ENCODE results near the gene CXCL17.
"Not testable (repeated sequence)": the region's sequence is repeated elsewhere in the genome, so short reads cannot be mapped to it uniquely, and the experiment has no call there.

CXCL17 gene, protein sequence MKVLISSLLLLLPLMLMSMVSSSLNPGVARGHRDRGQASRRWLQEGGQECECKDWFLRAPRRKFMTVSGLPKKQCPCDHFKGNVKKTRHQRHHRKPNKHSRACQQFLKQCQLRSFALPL

DNA sequence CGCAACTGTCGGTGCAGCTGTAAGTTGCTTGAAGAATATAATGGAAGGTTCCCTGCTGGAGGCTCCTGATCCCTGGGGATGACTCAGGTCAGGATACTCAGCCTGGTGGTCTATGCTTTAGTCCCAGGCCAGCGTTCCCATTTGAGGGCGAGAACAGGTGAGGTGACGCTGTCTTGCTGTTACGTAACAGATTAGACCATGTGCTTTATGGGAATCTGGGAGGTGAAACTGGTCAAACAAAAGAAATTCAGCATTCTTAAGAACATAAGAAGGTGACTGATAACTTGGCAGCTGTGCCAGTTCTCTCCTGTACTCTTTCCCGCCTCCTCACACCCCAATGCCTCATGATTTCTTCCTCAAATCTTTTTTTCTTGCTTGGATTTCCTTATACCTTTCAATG, at the start of gene CXCL17:
Gene CXCL17 (minus strand): TSS at position 114 of the 400 bp plus-strand sequence. CDS start 114 bp downstream, outside the sequence.
- no peak for DNase-seq (ENCODE audit: extremely low read depth in 1 of 2, low read depth in 1 of 2)

GRCh38 chr19:42488783-42489521, 46.2 kb upstream of the CXCL17 start:
- DNase-seq (ENCODE audit: extremely low read depth in 1 of 2, low read depth in 1 of 2), result no peak

GRCh38 chr19:42487798-42488178, 45.0 kb upstream of the CXCL17 start:
- no peak for DNase-seq (ENCODE audit: extremely low read depth in 1 of 2, low read depth in 1 of 2)

- peak in 1 of 2 donors; percentile 2 for DNase-seq (ENCODE audit: extremely low read depth in 1 of 2, low read depth in 1 of 2)
These were observed 44.5 kb upstream of the CXCL17 start for GRCh38 chr19:42487032-42487797.

- DNase-seq (ENCODE audit: extremely low read depth in 1 of 2, low read depth in 1 of 2), result not testable (repeated sequence)
These were observed 42.3 kb upstream of the CXCL17 start for GRCh38 chr19:42485036-42485435.

GRCh38 chr19:42480335-42481095, 37.8 kb upstream of the CXCL17 start:
- no peak for DNase-seq (ENCODE audit: extremely low read depth in 1 of 2, low read depth in 1 of 2)

DNA sequence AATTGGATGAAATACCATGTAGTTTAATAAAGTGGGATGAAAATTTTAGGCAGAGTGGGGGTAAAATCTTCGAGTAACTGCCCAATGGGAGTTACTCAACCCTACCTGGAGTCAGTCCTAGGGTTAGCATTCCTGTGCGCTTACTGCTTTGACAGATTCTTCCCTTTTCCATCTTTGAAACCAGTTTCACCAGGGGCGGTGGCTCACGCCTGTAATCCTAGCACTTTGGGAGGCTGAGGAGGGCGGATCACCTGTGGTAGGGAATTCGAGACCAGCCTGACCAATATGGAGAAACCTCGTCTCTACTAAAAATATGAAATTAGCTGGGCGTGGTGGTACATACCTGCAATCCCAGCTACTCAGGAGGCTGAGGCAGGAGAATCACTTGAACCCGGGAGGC, 37.0 kb upstream of the CXCL17 start:
- DNase-seq (ENCODE audit: extremely low read depth in 1 of 2, low read depth in 1 of 2), result no peak

GRCh38 chr19:42478765-42479311, 36.1 kb upstream of the CXCL17 start:
- no peak for DNase-seq (ENCODE audit: extremely low read depth in 1 of 2, low read depth in 1 of 2)

DNA sequence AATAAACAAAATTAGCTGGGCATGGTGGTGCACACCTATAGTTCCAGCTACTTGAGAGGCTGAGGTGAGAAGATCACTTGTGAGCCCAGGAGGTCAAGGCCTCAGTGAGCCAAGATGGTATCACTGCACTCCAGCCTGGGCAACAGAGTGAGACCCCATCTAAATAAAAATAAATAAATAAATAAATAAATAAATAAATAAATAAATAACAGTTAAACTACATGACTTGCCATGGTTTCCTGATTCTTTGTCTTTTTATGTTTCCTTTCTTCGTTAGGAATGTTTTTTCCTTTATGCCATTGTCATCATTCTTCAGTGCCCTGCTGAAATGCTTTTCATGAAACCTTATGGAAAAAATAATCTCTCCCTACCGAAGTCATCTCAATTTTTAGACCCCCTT, 35.2 kb upstream of the CXCL17 start:
- no peak for DNase-seq (ENCODE audit: extremely low read depth in 1 of 2, low read depth in 1 of 2)

DNA sequence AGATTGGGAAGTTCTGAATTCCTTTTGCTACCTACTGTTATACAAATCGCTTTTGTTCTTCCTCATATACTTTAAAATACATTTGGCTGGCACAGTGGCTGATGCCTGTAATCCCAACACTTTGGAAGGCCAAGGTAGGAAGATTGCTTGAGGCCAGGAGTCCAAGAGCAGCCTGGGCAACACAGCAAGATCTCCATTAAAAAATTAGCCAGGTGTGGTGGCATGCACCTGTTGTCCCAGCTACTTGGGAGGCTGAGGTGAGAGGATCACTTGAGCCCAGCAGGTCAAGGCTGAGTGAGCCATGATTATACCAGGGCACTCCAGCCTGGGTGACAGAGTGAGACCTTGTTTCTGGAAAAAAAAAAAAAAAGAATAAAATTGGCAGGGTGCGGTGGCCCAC, 34.4 kb upstream of the CXCL17 start:
- no peak for DNase-seq (ENCODE audit: extremely low read depth in 1 of 2, low read depth in 1 of 2)

DNA sequence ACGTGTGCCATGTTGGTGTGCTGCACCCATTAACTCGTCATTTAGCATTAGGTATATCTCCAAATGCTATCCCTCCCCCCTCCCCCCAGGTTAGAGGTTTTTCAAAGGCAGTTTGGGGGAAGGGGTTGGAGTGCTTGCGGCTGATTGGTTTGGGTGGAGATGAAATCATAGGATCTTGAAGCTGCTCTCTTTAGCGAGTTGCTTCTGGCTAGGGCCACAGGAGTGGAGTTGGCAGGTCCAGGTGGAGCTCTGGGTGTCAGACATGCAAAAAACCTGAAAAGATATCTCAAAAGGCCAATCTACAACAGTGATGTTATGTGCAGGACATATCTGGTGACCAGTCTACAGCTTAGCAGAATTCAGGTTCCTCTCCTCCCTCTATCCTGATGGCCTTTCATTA, 32.6 kb upstream of the CXCL17 start:
- DNase-seq (ENCODE audit: extremely low read depth in 1 of 2, low read depth in 1 of 2), result no peak

- no peak for DNase-seq (ENCODE audit: extremely low read depth in 1 of 2, low read depth in 1 of 2)
These were observed 32.0 kb upstream of the CXCL17 start for GRCh38 chr19:42474743-42475142.

- no peak for DNase-seq (ENCODE audit: extremely low read depth in 1 of 2, low read depth in 1 of 2)
These were observed 30.9 kb upstream of the CXCL17 start for GRCh38 chr19:42473686-42474085.

DNA sequence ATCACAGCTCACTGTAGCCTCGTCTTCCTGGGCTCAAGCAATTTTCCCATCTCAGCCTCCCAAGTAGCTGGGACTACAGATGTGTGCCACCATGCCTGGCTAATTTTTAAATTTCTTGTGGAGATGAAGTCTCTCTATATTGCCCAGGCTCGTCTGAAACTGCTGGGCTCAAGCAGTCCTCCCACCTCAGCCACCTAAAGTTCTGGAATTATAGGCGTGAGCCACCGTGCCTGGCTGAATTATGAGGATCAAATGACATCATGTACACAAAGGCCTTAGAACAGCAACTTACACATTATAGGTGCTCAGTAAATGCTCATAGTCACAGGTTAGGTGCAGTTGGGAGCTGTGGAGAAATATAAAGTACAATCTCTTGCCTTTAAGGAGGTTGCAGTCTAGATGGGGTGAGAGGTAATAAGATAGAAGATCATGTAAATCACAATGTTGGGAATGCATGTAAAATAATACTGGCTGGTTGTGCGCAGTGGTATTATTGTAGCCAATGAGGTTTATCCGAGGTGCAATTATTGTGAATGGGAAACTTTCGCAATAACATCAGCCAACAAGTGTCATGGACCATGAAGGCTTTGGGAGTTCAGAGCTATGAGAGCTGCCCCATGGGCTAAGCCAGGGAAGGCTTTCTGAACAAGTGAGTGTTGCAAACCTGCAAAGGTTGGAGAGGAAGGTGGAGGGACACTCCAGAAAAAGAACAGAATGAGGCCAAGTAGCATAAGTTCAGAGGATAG, 29.8 kb upstream of the CXCL17 start:
- DNase-seq (ENCODE audit: extremely low read depth in 1 of 2, low read depth in 1 of 2), result no peak

DNA sequence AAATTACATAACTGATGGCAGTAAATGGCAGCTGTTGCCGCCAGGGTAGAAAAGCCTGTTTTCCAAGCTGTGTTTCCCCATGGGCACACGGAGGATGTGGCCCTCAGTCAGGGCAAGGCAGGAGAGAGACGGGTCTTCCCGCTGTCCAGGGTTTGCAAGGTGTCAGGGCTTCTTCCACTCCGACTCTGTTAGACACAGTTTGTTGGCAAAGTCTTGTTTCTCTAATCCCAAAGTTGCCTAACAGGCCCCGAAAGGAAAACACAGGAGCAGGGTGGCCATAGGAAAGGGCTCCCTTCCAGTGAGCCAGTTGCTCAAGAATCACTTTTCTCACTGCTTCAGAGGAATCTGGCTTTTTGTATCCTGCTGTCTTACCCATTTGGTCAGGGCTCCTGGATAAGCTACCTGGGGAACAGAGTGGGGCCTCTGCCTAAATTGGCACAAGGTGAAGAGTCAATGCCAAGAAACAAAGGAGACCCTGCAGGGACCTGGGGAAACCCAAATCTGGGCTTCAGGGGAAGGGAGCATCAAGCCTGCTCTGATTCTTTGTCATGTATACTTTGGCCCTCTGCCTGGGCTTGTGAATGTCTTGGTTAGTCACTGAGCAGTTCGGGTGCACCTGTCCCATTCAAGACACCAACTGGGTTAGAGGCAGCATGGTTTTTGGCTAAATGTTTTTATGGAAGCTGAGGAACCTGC, 29.0 kb upstream of the CXCL17 start:
- DNase-seq (ENCODE audit: extremely low read depth in 1 of 2, low read depth in 1 of 2), result no peak

DNA sequence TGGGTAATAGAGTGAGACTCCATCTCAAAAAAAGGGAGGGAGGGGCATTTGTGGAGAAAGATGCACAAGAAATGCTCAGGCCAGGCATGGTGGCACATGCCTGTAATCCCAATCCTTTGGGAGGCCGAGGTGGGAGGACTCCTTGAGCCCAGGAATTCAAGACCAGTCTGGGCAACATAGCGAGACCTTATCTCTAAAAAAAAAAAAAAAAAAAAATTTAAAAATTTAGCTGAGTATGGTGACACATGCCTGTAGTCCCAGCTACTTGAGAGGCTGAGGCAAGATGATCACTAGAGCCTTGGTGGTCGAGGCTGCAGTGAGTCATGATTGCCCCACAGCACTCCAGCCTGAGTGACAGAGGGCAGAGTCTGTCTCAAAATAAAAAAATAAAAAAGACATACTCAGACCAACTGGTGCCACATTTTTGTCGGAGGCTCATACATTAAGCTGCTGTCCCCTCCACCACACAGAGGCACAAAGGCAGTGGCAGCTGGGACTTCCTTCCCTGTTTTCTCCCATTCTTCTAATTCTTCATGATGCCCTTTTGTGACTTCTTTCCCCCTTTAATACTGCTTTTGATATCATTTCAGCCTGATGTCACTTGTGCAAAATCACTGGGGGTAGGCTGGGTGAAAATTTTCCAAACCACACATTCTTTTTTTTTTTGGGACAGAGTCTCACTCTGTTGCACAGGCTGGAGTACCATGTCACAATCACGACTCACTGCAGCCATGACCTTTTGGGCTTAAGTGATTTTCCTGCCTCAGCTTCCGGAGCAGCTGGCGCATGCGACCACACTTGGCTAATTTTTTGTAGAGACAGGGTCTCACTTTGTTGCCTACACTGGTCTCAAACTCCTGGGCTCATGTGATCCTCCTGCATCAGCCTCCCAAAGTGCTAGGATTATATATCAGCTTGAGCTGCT, 26.8 kb upstream of the CXCL17 start:
- DNase-seq (ENCODE audit: extremely low read depth in 1 of 2, low read depth in 1 of 2), result peak in 1 of 2 donors; percentile 30

DNA sequence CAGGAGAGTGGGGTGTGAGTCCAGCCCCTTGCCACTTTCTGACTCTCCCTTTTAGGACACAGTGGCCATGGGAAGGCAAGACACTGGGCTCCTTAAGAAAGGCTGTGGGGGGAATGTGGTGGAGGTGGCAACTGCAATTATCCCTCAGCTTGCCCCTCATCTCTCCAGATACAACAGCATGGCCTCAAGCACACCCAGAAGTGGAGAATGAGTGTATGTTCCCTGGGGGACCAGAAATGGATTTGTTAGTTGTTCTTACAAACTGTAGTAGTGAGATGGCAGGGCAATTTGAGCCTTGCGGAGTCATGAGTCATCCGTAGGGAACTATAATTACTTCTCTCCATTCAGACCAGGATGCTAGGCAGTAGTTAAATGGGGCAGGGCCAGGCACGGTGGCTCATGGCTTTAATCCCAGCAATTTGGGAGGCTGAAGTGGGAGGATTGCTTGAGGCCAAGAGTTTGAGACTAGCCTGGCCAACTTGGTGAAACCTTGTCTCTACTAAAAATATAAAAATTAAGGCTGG, 25.6 kb upstream of the CXCL17 start:
- no peak for DNase-seq (ENCODE audit: extremely low read depth in 1 of 2, low read depth in 1 of 2)

DNA sequence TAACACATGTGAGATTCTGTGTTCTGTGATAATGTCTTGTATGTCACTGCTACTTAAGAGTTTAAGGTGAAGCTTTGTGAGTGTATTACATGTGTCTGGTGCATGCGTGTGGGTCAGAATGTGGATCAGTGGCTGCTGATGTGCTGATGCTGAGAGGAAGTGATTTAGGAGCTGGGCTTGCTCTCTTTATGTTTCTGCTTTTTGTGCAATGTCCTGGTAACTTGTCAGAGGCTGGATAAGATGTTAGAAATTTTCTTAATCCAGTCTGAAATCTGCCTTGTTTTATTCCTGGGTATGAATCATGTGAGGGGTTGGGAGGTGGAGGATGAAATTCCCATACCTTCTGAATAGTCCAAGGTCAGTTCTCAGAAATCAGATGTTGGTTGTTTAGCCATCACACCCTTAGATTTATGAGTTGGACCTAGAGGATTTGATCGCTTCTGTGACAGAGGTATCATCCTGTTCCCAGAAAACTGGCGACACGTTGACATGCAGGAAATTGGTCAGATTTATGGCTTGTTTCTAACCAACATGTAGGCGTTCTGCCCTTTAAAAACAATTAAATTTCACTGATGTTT, 24.5 kb upstream of the CXCL17 start:
- no peak for DNase-seq (ENCODE audit: extremely low read depth in 1 of 2, low read depth in 1 of 2)
